Measurements from ENCODE around the gene IQUB.
A peak's percentile ranks its signal among the peaks of the same experiment; 100 is the strongest.
"Not testable (repeated sequence)": the region's sequence is repeated elsewhere in the genome, so short reads cannot be mapped to it uniquely, and the experiment has no call there.

The IQUB gene

GRCh38 chr7:123485187-123485586 is 49.2 kb downstream of the IQUB start:
- DNase-seq: no peak

GRCh38 chr7:123484199-123484598 is 50.2 kb downstream of the IQUB start:
- DNase-seq: no peak

- DNase-seq: no peak
These were observed 54.3 kb downstream of the IQUB start for GRCh38 chr7:123480107-123480506.

GRCh38 chr7:123478056-123478455 is 56.3 kb downstream of the IQUB start:
- DNase-seq: not testable (repeated sequence)

GRCh38 chr7:123472750-123473445 is 61.5 kb downstream of the IQUB start:
- DNase-seq: no peak

- DNase-seq: no peak
These were observed 62.1 kb downstream of the IQUB start for GRCh38 chr7:123472327-123472726.

GRCh38 chr7:123468303-123468702 is 66.1 kb downstream of the IQUB start:
- DNase-seq: no peak

GRCh38 chr7:123463890-123464289 is 70.5 kb downstream of the IQUB start:
- DNase-seq: no peak

GRCh38 chr7:123460616-123461015 is 73.8 kb downstream of the IQUB start:
- no peak for DNase-seq

GRCh38 chr7:123455965-123456470 is 78.4 kb downstream of the IQUB start:
- no peak for DNase-seq

- no peak for DNase-seq
These were observed 94.3 kb downstream of the IQUB start for GRCh38 chr7:123440101-123440548.

- no peak for DNase-seq
These were observed 95.2 kb downstream of the IQUB start for GRCh38 chr7:123439191-123439590.

GRCh38 chr7:123437447-123437995 is 96.9 kb downstream of the IQUB start:
- no peak for DNase-seq

- DNase-seq: no peak
These were observed 99.2 kb downstream of the IQUB start for GRCh38 chr7:123435080-123435700.

- peak; percentile 87 for DNase-seq
These were observed 100.7 kb downstream of the IQUB start for GRCh38 chr7:123433665-123434064.

- no peak for DNase-seq
These were observed 101.8 kb downstream of the IQUB start for GRCh38 chr7:123432601-123433000.

- no peak for DNase-seq
These were observed 103.2 kb downstream of the IQUB start for GRCh38 chr7:123431075-123431614.

GRCh38 chr7:123425246-123425645 is 109.1 kb downstream of the IQUB start:
- no peak for DNase-seq

- no peak for DNase-seq
These were observed 109.9 kb downstream of the IQUB start for GRCh38 chr7:123424463-123424862.

GRCh38 chr7:123423622-123424021 is 110.8 kb downstream of the IQUB start:
- DNase-seq: no peak

- DNase-seq: no peak
These were observed 116.8 kb downstream of the IQUB start for GRCh38 chr7:123417580-123417979.

GRCh38 chr7:123415625-123416024 is 118.8 kb downstream of the IQUB start:
- no peak for DNase-seq

GRCh38 chr7:123410273-123410904 is 124.0 kb downstream of the IQUB start:
- DNase-seq: no peak
